Right lobe of liver (tissue), 6 donors: ENCODE data around the gene PTPRN2. TPM values are rescaled to one million over a fixed set of nuclear protein-coding genes. Genes with fewer than 3 reads are reported as not detected.
"Not testable (repeated sequence)": the region's sequence is repeated elsewhere in the genome, so short reads cannot be mapped to it uniquely, and the experiment has no call there.

Experiments used
- ATAC-seq, 4 donors: fragments of 200-7000 bp; cut with Tn5 transposase; one replicate each; pipeline ENCODE4 v1.9.1; 2020; ENCODE audit warnings: mild to moderate bottlenecking in 4 of 4, moderate library complexity in 4 of 4
- DNase-seq, 3 donors: peaks; one replicate each; pipeline ENCODE4 v3.0.0-alpha.2; 2020
- H3K27ac ChIP-seq, 3 donors: fragments of 200-600 bp; one replicate each; pipeline ENCODE4 v1.8.0; 2022
- H3K27me3 ChIP-seq, 2 donors: fragments of 200-600 bp; one replicate each; pipeline ENCODE4 v1.8.0; 2022
- H3K36me3 ChIP-seq, 4 donors: fragments of 200-600 bp; sonication (generic) in 1 of 4; one replicate each; pipeline versions ENCODE4 v1.5.1 to v1.8.0; 2017 to 2022; ENCODE audit warnings: control low read depth in 1 of 4
- H3K4me1 ChIP-seq, 4 donors: fragments of 200-600 bp; sonication (generic) in 1 of 4; one replicate each; pipeline versions ENCODE4 v1.5.1 to v1.8.0; 2017 to 2022; ENCODE audit warnings: control low read depth in 1 of 4
- H3K4me3 ChIP-seq, 3 donors: fragments of 200-600 bp; one replicate each; pipeline ENCODE4 v1.8.0; 2022
- H3K9me3 ChIP-seq, 4 donors: fragments of 200-600 bp; sonication (generic) in 1 of 4; one replicate each; pipeline versions ENCODE4 v1.5.1 to v1.8.0; 2017 to 2022; ENCODE audit warnings: control low read depth in 1 of 4
- CTCF ChIP-seq, 4 donors: fragments of 200-600 bp in 3 of 4; fragments of 450-650 bp in 1 of 4; IDR thresholded peaks; one replicate each; pipeline versions ENCODE4 v1.5.1 to v1.8.0; 2016 to 2022; ENCODE audit warnings: antibody characterized with exemption in 4 of 4, mild to moderate bottlenecking in 2 of 4
- POLR2A ChIP-seq: fragments of 450-650 bp; IDR thresholded peaks from one replicate; pipeline ENCODE4 v1.6.1; 2017; ENCODE audit warnings: antibody characterized with exemption, mild to moderate bottlenecking
- WGBS: methylation state at CpG from one replicate; pipeline ENCODE4 v1.1.6; 2018; ENCODE audit warnings: low coverage, low lambda C conversion rate; ENCODE audit not compliant: insufficient coverage; ENCODE audit errors: missing lambda C conversion rate; 5-methylcytosine and 5-hydroxymethylcytosine counted together
- intact Hi-C, 2 donors: fragments of 100-400 bp; cut with DNase I; formaldehyde crosslinking; loops; one replicate each; pipeline versions ENCODE4 v1.11.2 to v1.14.1; 2022
- total RNA-seq, 6 experiments: library from RNA; depleted of rRNA in 2 of 6; stranded (reverse); fragments of >200 nt in 2 of 6; fragmentation: NEBNext Ultra II Directional in 3 of 6; extraction: Animal tissue kit (Norgen Biotek cat#: 25700) in 3 of 6; gene quantifications; one replicate each; pipeline versions ENCODE4 v1.1.0 to v1.2.4, GENCODE V29; 2016 to 2023
- donor health status: DM: no; HTN: yes; CAD: no.
- donor health status: DM: no; HTN: no; CAD: no.
- donor health status: DM: no; HTN: no; CAD: no.
- donor health status: DM: no; HTN: yes; CAD: no.
- donor health status: DM: no; HTN: yes; CAD: no.

Gene PTPRN2
- total RNA-seq, 6 experiments from 2014 or later, result 0.15 to 0.87 (median 0.67) TPM

DNA sequence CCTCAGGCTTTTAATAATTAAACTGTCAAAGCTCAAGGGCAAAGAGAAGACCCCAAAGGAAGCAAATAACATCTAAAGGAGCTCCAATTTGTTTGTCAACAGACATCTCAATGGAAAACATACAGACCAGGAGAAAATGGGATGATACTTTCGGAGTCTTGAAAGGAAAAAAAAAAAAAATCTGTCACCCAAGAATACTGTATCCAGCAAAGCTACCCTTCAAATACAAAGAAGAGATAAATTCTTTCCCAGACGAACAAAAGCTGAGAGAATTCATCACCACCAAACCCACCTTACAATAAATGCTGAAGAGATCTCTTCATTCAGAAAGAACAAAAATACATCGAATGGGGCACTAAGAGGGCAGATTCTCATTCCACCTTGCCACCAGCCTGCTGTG is 232.8 kb downstream of the PTPRN2 start:
- Histone ChIP-seq H3K36me3 (no peaks in the 10 kb centered on the region), H3K9me3 (no peaks in the 10 kb centered on the region), H3K27ac (no peak overlapping the region), H3K4me1 (no peaks in the 10 kb centered on the region), H3K4me3 (no peak overlapping the region), H3K27me3 (no peaks in the 10 kb centered on the region)
- intact Hi-C loops, result no loop called here
- WGBS, result 42% methylated on average over 3 of the region's 3 CpGs
- TF ChIP-seq CTCF (IDR thresholded peaks at IDR 0.05), result no peak
- TF ChIP-seq POLR2A, result no peak
- ATAC-seq (no peak), DNase-seq (no peak)

DNA sequence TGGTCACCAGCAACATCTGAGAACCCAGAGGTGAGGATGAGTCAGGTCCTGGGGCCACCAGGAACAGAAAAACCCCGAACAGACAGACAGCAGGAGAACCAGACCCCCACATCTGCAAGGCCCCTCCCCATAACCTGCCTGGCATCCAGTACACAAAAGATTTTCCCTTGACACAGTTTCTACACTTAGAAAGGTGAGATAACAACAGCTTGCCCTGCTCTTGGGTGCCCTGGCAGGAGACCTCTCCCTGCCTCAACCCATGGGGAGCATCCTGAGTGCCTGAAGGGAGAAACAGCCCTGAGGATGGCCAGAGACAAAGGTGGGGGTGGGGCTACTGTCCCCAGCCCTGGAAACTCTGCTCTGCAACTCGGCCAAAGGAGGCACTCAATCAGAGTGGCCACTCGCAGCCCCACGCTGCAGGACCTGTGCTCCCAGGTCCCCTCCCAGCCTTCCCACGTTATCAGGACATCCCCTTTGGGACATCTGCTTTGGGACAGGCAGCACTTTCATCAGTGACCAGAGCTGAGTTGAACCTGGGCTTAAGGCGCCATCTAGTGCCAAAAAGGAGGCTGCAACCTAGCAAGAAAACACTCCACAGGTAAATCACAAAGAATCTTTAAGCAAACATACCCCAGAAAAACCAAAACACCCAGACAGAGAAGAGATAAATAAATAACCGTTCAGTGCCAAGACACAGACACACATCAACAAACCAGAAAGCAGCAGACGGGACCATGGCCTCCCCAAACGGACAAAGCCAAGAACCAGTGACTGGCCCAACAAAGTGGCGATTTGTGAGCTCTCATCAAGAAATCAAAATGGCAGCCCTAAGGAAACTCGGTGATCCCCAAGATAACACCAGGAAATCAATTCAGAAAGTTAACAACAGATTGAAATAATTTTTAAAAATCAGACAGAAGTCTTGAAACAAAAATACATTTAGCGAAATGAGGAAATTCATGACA is 233.7 kb downstream of the PTPRN2 start:
- H3K27ac ChIP-seq, result no peak overlapping the region
- DNase-seq (no peak), ATAC-seq (peak; percentile 38 to 57 (median 44))
- no peaks in the 10 kb centered on the region for H3K27me3 ChIP-seq
- WGBS, result 34% methylated on average over 10 of the region's 12 CpGs
- no peak overlapping the region for H3K4me3 ChIP-seq
- intact Hi-C loops, result no loop called here
- peak; percentile 31 to 51 (median 37) for TF ChIP-seq CTCF (IDR thresholded peaks at IDR 0.05)
- no peak for TF ChIP-seq POLR2A
- H3K4me1 ChIP-seq, result no peaks in the 10 kb centered on the region
- no peaks in the 10 kb centered on the region for H3K36me3 ChIP-seq
- no peaks in the 10 kb centered on the region for H3K9me3 ChIP-seq

DNA sequence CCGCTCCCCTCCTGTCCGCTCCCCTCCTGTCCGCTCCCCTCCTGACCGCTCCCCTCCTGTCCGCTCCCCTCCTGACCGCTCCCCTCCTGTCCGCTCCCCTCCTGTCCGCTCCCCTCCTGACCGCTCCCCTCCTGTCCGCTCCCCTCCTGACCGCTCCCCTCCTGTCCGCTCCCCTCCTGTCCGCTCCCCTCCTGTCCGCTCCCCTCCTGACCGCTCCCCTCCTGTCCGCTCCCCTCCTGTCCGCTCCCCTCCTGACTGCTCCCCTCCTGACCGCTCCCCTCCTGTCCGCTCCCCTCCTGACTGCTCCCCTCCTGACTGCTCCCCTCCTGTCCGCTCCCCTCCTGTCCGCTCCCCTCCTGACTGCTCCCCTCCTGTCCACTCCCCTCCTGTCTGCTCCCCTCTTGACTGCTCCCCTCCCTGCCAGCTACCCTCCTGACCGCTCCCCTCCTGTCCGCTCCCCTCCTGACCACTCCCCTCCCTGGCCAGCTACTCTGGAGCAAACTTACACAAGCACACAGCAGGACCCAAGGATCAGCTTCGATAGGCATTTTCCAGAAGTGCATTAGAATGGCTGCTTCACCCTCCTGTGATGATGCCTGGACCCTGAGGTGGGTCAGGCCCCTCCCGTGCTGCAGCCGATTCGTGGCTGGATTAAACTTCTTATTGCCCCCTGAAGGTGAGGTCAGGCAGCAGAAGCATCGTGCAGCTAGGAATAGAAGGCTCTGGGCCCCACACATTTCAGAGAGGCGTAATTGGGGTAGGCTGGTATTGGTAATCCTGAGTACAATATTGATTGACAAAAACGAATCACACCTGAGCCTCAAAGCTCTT is 235.5 kb downstream of the PTPRN2 start:
- not testable (repeated sequence) for H3K4me1 ChIP-seq, DNase-seq

GRCh38 chr7:158351481-158351880 is 236.1 kb downstream of the PTPRN2 start:
- Histone ChIP-seq H3K27ac (no peak overlapping the region), H3K27me3 (no peaks in the 10 kb centered on the region), H3K4me3 (no peak overlapping the region), H3K36me3 (no peaks in the 10 kb centered on the region), H3K9me3 (no peaks in the 10 kb centered on the region), H3K4me1 (no peaks in the 10 kb centered on the region)
- intact Hi-C loops, result no loop called here
- DNase-seq, result no peak
- TF ChIP-seq POLR2A, result no peak
- no peak for TF ChIP-seq CTCF (IDR thresholded peaks at IDR 0.05)
- no peak for ATAC-seq
- WGBS, result 53% methylated on average over 4 of the region's 9 CpGs

More for the DNA sequence above, 235.5 kb downstream of the PTPRN2 start:
- H3K36me3 ChIP-seq, H3K9me3 ChIP-seq, ATAC-seq, H3K27ac ChIP-seq, H3K27me3 ChIP-seq, H3K4me3 ChIP-seq, intact Hi-C loops: not testable (repeated sequence)
- WGBS, result 63% methylated on average over 22 of the region's 30 CpGs
